HG03457 (cell line): Measurements from ENCODE around the gene CCL22.
"Not testable (repeated sequence)": the region's sequence is repeated elsewhere in the genome, so short reads cannot be mapped to it uniquely, and the experiment has no call there.

ENCODE experiments used
- ATAC-seq: cut with Tn5 transposase; IDR thresholded peaks from one replicate; pipeline ENCODE4 v1.9.1; 2021; ENCODE audit warnings: moderate number of reproducible peaks; ENCODE audit not compliant: unreplicated experiment

Gene CCL22

GRCh38 chr16:57391300-57391699 lies 32.7 kb downstream of the CCL22 start:
- ATAC-seq, result no peak

GRCh38 chr16:57391708-57392107 lies 33.1 kb downstream of the CCL22 start:
- no peak for ATAC-seq

GRCh38 chr16:57392694-57393093 lies 34.1 kb downstream of the CCL22 start:
- no peak for ATAC-seq

- no peak for ATAC-seq
Measured at GRCh38 chr16:57394444-57394843, 35.9 kb downstream of the CCL22 start.

GRCh38 chr16:57395026-57395425 lies 36.4 kb downstream of the CCL22 start:
- ATAC-seq, result no peak

GRCh38 chr16:57396786-57397185 lies 38.2 kb downstream of the CCL22 start:
- ATAC-seq, result no peak

- ATAC-seq, result not testable (repeated sequence)
Measured at GRCh38 chr16:57397493-57397892, 38.9 kb downstream of the CCL22 start.

GRCh38 chr16:57401943-57402640 lies 43.5 kb downstream of the CCL22 start:
- ATAC-seq, result no peak

GRCh38 chr16:57403965-57404817 lies 45.6 kb downstream of the CCL22 start, which contains the start of gene CCL17:
Gene CCL17 (plus strand): TSS chr16:57404767. CDS start chr16:57413933, 9,166 bp downstream.
- ATAC-seq, result no peak

- no peak for ATAC-seq
Measured at GRCh38 chr16:57405097-57405496, 46.5 kb downstream of the CCL22 start.

GRCh38 chr16:57406881-57407280 lies 48.3 kb downstream of the CCL22 start:
- ATAC-seq, result no peak

GRCh38 chr16:57407521-57408353 lies 49.2 kb downstream of the CCL22 start:
- ATAC-seq, result no peak

GRCh38 chr16:57409065-57409464 lies 50.5 kb downstream of the CCL22 start:
- ATAC-seq, result no peak

GRCh38 chr16:57409870-57410587 lies 51.4 kb downstream of the CCL22 start:
- ATAC-seq, result no peak

- no peak for ATAC-seq
Measured at GRCh38 chr16:57411362-57411976, 52.9 kb downstream of the CCL22 start.

GRCh38 chr16:57412584-57412983 lies 54.0 kb downstream of the CCL22 start:
- ATAC-seq, result no peak

- ATAC-seq, result peak; percentile 55
Measured at GRCh38 chr16:57413301-57413730, 54.7 kb downstream of the CCL22 start.

- ATAC-seq, result no peak
Measured at GRCh38 chr16:57413733-57414132, 55.1 kb downstream of the CCL22 start.
